Esophagus squamous epithelium (tissue), 4 donors: ENCODE results near the gene GRID2.

Experiments used
- CTCF ChIP-seq, 6 experiments: fragments of 450-650 bp in 4 of 6; fragments of 200-600 bp in 2 of 6; sonication (generic) in 2 of 6; IDR thresholded peaks; one replicate each; pipeline ENCODE4 v1.5.1; 2016 to 2019; ENCODE audit warnings: antibody characterized with exemption in 6 of 6, mild to moderate bottlenecking in 4 of 6, moderate library complexity in 4 of 6
- POLR2A ChIP-seq, 4 donors: fragments of 450-650 bp; IDR thresholded peaks; one replicate each; pipeline ENCODE4 v1.6.1; 2017; ENCODE audit warnings: antibody characterized with exemption in 4 of 4, mild to moderate bottlenecking in 4 of 4, moderate library complexity in 3 of 4

- TF ChIP-seq POLR2A (IDR thresholded peaks at IDR 0.05) (no peak), CTCF (IDR thresholded peaks at IDR 0.05) (no peak)
Observed at GRCh38 chr4:92651536-92651935, 347.8 kb downstream of the GRID2 start.
